ENCODE data around the gene GPC5.
A peak's percentile ranks its signal among the peaks of the same experiment; 100 is the strongest.

Gene GPC5

DNA sequence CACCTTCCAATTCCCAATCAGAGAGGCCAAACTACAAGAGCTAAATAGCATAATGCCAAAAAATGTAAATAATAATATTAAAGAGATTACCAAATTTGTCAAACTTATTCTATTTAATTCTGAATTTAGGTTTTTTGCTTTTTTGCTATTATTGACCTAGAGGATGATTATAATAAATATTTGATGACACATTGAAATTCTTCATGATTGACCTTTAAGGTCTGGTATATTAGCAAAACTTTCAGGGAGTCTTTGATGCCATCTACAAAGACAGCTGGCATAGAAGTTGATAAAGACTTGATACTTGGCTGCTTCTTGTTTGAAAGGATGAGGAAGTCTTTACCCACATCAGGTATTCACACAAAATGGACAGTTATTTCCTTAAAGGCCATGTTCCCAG, 1168.3 kb downstream of the GPC5 start:
- TF ChIP-seq ZSCAN30 (tag by site-specific recombination; IDR thresholded peaks at IDR 0.05) (no peak), ZNF10 (tag by site-specific recombination; IDR thresholded peaks at IDR 0.05) (no peak), ZNF24 (tag by site-specific recombination; IDR thresholded peaks at IDR 0.05) (no peak), IKZF3 (tag by site-specific recombination; IDR thresholded peaks at IDR 0.05) (no peak), ZNF423 (tag by site-specific recombination; IDR thresholded peaks at IDR 0.05) (no peak), GFI1B (tag by site-specific recombination; IDR thresholded peaks at IDR 0.05) (no peak), ZFP41 (tag by site-specific recombination; IDR thresholded peaks at IDR 0.05; ENCODE audit: borderline replicate concordance) (no peak), ZNF529 (tag by site-specific recombination; IDR thresholded peaks at IDR 0.05; ENCODE audit: insufficient replicate concordance) (no peak), HOXC10 (CRISPR knock-in tag; IDR thresholded peaks at IDR 0.05) (no peak), BCL11B (tag by site-specific recombination; IDR thresholded peaks at IDR 0.05; ENCODE audit: low read depth) (no peak), ZNF391 (tag by site-specific recombination; IDR thresholded peaks at IDR 0.05; ENCODE audit: borderline replicate concordance, low read depth) (no peak)
- TF ChIP-seq, protein P1, sequence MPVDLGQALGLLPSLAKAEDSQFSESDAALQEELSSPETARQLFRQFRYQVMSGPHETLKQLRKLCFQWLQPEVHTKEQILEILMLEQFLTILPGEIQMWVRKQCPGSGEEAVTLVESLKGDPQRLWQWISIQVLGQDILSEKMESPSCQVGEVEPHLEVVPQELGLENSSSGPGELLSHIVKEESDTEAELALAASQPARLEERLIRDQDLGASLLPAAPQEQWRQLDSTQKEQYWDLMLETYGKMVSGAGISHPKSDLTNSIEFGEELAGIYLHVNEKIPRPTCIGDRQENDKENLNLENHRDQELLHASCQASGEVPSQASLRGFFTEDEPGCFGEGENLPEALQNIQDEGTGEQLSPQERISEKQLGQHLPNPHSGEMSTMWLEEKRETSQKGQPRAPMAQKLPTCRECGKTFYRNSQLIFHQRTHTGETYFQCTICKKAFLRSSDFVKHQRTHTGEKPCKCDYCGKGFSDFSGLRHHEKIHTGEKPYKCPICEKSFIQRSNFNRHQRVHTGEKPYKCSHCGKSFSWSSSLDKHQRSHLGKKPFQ (tag by site-specific recombination; IDR thresholded peaks at IDR 0.05): no peak
- TF ChIP-seq, protein P2, sequence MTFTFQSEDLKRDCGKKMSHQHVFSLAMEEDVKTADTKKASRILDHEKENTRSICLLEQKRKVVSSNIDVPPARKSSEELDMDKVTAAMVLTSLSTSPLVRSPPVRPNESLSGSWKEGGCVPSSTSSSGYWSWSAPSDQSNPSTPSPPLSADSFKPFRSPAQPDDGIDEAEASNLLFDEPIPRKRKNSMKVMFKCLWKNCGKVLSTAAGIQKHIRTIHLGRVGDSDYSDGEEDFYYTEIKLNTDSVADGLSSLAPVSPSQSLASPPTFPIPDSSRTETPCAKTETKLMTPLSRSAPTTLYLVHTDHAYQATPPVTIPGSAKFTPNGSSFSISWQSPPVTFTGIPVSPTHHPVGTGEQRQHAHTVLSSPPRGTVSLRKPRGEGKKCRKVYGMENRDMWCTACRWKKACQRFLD (tag by site-specific recombination; IDR thresholded peaks at IDR 0.05): no peak
- TF ChIP-seq, protein P3, sequence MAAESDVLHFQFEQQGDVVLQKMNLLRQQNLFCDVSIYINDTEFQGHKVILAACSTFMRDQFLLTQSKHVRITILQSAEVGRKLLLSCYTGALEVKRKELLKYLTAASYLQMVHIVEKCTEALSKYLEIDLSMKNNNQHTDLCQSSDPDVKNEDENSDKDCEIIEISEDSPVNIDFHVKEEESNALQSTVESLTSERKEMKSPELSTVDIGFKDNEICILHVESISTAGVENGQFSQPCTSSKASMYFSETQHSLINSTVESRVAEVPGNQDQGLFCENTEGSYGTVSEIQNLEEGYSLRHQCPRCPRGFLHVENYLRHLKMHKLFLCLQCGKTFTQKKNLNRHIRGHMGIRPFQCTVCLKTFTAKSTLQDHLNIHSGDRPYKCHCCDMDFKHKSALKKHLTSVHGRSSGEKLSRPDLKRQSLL (tag by site-specific recombination; IDR thresholded peaks at IDR 0.05): no peak
- POLR2A ChIA-PET: no interaction called here
- CTCF ChIA-PET: no interaction called here
- Histone ChIP-seq H3K36me3 (ENCODE audit: control insufficient read depth in 2 of 2, insufficient read depth in 1 of 2, low read length in 2 of 2) (no peaks in the 10 kb centered on the region), H3K9me3 (ENCODE audit: control insufficient read depth, insufficient read depth, low read depth, low read length) (no peaks in the 10 kb centered on the region), H3K4me3 (ENCODE audit: low read depth, low read length) (no peak overlapping the region), H3K4me1 (ENCODE audit: control insufficient read depth, insufficient read depth, low read length) (no peaks in the 10 kb centered on the region), H3K27ac (ENCODE audit: extremely low read depth, low read depth, low read length) (no peak overlapping the region)

DNA sequence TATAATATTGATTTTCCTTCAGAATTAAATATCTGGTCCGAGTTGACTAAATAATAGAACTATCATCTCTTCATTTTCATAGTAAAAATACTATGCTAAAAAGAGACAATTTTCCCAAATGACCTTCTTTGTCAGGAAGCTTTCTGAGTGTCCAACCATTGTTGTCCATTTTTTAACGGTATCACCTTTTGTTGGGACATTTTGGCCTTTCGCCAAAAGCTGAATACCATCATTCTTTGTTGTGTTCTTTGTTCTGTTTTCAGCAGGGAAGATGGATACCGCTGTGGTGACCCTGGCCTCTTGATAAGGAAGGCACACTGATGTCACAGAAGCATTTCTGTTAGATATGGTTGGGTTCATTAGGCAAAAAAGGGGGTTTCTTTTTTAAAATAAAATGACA, 1173.8 kb downstream of the GPC5 start:
- ChIA-PET CTCF (interaction anchor here (0.6 to 1.4 kb wide), 5 partner anchors 14 to 1789 kb away, joined by 3 to 5 read pairs (median 4); no protein-coding TSS in a partner anchor), POLR2A (no interaction called here)
- H3K27ac ChIP-seq (ENCODE audit: extremely low read depth, low read depth, low read length): no peak overlapping the region
- TF ChIP-seq, protein P4, sequence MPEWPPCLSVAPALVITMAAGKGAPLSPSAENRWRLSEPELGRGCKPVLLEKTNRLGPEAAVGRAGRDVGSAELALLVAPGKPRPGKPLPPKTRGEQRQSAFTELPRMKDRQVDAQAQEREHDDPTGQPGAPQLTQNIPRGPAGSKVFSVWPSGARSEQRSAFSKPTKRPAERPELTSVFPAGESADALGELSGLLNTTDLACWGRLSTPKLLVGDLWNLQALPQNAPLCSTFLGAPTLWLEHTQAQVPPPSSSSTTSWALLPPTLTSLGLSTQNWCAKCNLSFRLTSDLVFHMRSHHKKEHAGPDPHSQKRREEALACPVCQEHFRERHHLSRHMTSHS (tag by site-specific recombination; IDR thresholded peaks at IDR 0.05): no peak
- TF ChIP-seq ZNF248 (tag by site-specific recombination; IDR thresholded peaks at IDR 0.05) (no peak), ZNF843 (tag by site-specific recombination; IDR thresholded peaks at IDR 0.05) (no peak), ZFP69B (tag by site-specific recombination; IDR thresholded peaks at IDR 0.05) (no peak)
- H3K9me3 ChIP-seq (ENCODE audit: control insufficient read depth, insufficient read depth, low read depth, low read length): no peaks in the 10 kb centered on the region
- H3K4me3 ChIP-seq (ENCODE audit: low read depth, low read length): no peak overlapping the region
- no peaks in the 10 kb centered on the region for H3K4me1 ChIP-seq (ENCODE audit: control insufficient read depth, insufficient read depth, low read length)
- no peaks in the 10 kb centered on the region for H3K36me3 ChIP-seq (ENCODE audit: control insufficient read depth in 2 of 2, insufficient read depth in 1 of 2, low read length in 2 of 2)

DNA sequence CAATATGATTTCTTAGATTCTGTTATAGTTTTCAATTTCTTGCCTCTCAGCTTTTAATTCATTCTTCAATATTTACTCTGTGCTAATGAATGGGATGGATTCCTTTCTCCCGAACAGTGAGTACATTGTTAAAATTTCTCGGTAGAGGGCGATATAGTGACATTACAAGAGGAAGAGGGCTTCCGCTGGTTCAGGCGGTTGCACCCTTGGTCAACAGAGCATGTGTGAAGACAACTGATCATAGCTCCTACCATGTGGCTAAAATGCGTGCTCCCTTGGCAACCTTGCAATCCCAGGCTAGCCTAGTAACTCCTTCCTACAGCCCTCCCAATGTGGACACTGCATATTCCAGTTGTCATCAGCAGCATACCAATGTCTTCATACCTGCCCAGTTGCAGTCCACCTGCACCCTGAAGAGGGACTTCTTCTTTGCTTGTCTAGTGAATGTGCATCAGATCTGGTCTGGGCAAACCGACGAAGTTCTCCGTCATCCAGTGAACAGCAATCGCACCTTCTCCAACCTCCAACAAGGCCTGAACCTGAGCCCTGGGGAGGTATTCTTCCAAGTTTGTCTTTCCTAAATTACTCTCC, 1175.1 kb downstream of the GPC5 start:
- Histone ChIP-seq H3K4me1 (ENCODE audit: control insufficient read depth, insufficient read depth, low read length) (no peaks in the 10 kb centered on the region), H3K27ac (ENCODE audit: extremely low read depth, low read depth, low read length) (no peak overlapping the region), H3K36me3 (ENCODE audit: control insufficient read depth in 2 of 2, insufficient read depth in 1 of 2, low read length in 2 of 2) (no peaks in the 10 kb centered on the region), H3K4me3 (ENCODE audit: low read depth, low read length) (no peak overlapping the region), H3K9me3 (ENCODE audit: control insufficient read depth, insufficient read depth, low read depth, low read length) (no peaks in the 10 kb centered on the region)
- TF ChIP-seq ZNF654 (tag by site-specific recombination; IDR thresholded peaks at IDR 0.05; ENCODE audit: low read depth): peak; percentile 26; the same call in 1 of the 2 replicates
- TF ChIP-seq, protein P5, sequence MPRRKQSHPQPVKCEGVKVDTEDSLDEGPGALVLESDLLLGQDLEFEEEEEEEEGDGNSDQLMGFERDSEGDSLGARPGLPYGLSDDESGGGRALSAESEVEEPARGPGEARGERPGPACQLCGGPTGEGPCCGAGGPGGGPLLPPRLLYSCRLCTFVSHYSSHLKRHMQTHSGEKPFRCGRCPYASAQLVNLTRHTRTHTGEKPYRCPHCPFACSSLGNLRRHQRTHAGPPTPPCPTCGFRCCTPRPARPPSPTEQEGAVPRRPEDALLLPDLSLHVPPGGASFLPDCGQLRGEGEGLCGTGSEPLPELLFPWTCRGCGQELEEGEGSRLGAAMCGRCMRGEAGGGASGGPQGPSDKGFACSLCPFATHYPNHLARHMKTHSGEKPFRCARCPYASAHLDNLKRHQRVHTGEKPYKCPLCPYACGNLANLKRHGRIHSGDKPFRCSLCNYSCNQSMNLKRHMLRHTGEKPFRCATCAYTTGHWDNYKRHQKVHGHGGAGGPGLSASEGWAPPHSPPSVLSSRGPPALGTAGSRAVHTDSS (tag by site-specific recombination; IDR thresholded peaks at IDR 0.05): no peak
- POLR2A ChIA-PET: no interaction called here
- CTCF ChIA-PET: interaction anchor here (0.6 to 1.6 kb wide), 8 partner anchors 9 to 653 kb away, joined by 3 to 5 read pairs (median 3); partner anchors contain the start of gene GPC6

Measured in HEK293 (cell line).